Stimulated activated CD4-positive, alpha-beta T cell treated with anti-CD3 and anti-CD28 coated beads, TNF-alpha, amount 100 ng/mL, for 24 hours (primary cell): ENCODE data around the gene ATXN7.

Experiments
- DNase-seq, 3 experiments: peaks; one replicate each; pipeline ENCODE4 v3.0.0-alpha.2; 2020; ENCODE audit warnings: low read depth in 3 of 3

ATXN7 gene

DNA sequence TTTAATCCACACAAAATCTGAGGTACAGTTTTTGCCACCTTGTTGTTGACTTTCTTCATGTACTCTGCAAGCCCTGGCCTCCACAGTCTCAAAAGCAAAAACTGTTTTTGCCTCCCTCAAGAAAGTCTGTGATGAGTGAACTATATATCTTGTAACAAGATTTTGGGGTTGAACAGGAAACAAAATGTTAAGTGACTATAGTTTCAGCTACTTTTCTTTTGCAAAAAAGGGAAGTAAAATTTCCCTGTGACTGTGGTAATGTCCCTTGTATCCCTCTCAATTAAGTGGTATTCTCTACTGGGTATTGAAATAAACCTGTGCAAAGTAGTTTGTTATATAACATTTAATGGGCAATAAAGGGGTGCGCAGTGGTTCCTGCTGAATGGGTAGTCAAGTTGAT lies 69.8 kb downstream of the ATXN7 start:
- no peak for DNase-seq

GRCh38 chr3:63934041-63934866 lies 70.6 kb downstream of the ATXN7 start:
- DNase-seq, result no peak

GRCh38 chr3:63936925-63937324 lies 73.3 kb downstream of the ATXN7 start:
- DNase-seq, result no peak

GRCh38 chr3:63937661-63938651 lies 74.3 kb downstream of the ATXN7 start:
- no peak for DNase-seq

DNA sequence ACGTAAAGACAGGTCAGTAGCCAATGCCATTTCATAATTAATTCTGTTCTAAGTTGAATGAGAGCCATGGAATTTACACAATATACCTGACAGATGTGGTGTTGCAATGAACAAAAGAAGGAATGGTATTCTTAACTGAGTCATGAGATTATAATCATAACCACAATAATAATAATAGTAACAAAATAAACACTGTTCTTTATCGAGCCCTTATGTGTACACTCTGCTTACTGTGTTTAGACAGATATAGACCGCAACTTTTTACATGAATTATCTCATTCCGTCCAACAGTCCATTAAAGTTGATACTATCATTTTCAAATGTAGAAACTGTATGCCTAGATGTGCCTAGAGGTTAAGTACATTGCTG lies 76.7 kb downstream of the ATXN7 start:
- DNase-seq, result no peak

DNA sequence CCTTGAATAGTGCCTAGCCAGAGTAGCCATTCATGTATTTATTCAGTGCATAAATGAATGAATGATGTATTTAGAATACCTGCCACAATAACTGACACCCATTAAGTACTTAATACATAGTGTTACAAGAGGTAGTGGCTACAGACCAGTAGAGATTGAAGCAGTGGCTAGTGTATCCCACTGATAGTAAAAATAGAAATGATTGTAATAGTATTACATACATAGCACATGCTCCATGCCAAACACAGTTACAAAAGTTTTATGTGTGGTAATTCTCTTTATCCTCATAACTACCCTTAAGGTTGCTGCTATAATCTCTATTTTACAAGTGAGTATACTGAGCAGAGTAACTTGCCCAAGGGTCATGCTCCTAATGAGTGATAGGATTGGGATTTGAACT lies 78.9 kb downstream of the ATXN7 start:
- DNase-seq, result no peak

DNA sequence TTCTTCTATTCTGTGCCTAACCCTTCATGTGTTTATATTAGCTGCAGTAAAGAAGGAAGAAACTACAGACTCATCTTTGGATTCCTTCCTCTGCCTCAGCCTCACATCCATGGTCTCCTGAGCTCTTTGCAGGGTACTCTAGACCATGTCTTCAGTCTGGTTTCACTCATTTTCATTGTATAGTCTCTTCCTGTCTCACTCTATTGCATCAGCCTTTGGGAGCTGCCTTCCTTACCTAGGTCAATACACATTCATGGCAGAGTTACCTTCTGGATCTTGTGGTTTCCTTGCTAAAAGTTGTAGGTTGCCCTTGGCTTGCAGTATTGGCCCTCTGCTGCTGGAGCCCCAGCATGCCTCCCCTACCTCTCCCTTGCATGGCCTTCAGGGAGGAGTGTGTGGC lies 80.0 kb downstream of the ATXN7 start:
- DNase-seq, result no peak

GRCh38 chr3:63945558-63946096 lies 82.0 kb downstream of the ATXN7 start:
- no peak for DNase-seq

DNA sequence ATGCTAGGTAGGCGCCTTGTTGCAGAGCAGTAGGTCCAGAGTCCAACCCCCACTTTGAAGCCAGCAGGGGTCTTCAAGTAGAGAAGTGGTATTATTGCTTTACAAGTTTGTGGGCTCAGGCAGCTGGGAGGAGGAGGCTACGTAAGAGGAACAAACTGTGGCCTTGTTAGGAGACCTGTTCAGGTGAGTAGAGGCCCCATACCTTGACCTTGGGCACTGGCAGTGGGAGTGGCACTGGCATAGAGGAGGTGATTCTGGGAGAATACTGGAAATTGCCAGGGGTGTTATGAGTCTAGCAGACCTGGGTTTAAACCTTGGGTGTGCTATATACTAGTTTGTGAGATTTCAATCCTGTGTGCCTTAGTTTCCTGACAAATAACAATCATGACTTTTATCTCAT lies 83.1 kb downstream of the ATXN7 start:
- no peak for DNase-seq

DNA sequence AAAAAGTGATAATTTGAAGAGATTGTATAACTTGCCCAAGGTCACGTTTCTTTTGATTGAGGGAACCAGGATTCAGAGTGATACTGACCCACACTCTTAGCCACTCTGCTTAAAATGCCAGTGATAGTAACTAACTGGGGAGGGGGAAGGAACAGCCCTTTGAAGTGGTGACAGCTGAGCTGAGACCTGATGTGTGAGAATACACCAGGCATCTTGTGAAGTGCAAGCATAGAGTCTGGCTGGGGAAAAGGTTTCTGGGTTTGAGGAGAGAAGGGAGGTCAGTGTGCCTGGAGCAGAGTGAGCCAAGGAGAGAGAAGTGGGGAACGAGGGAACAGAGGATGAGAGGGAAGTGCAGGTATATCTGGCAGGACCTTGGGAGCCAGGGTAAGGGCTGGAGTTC lies 83.9 kb downstream of the ATXN7 start:
- no peak for DNase-seq

DNA sequence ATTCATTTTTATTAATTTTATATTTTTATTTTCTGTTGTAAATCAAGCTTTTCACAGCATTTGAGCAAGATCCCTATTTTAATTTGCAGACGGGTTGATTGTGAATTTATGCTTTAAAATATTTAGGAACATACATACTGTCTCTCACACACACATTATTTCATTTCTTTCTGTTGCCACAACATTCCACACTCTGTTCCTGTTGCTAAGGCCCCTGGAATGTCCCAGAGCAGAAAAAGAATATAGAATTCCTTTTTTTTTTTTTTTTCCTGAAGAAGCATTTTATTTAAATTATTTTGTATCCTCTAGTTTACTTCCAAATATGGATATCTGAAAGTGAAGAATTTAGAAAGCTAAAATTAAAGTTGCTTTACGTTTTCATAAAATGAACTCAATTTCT lies 85.3 kb downstream of the ATXN7 start:
- DNase-seq, result no peak

- no peak for DNase-seq
Observed at GRCh38 chr3:63950698-63951097, 87.0 kb downstream of the ATXN7 start.

DNA sequence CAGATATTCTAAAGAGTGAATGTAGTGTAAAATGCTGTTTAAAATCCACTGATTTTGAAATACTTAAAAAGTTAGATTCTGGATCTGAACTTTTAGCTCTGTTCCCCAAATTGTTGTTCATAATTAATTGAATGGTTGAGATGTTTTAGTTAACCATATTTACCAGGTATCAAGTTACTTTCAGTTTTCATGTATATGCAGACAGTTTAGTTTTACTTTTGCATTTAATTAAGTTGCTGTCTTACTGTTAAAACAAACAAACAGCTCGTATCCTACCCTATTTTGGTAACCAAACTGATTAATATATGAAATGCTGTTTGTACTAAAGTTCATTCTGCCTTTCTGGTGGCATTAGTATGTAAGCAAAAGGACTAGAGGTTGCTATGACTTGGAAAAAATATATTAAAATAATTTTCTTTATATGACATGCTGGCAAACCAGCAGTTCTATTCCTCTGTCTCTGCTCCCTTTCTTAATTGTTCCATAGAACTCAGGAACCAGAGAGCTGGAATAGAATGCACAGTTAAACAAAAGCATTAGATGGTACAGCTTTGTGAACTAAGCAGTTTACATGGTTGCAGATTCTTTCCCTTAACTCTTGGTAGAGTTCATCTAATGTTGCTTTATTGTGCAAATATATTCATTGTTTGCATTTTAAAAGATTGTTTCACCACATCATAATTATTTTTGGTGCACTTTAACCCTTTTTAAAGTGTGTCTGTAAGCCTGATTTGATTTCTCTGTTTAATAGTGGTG lies 88.0 kb downstream of the ATXN7 start:
- DNase-seq, result no peak

- no peak for DNase-seq
Observed at GRCh38 chr3:63952248-63952594, 88.6 kb downstream of the ATXN7 start.

DNA sequence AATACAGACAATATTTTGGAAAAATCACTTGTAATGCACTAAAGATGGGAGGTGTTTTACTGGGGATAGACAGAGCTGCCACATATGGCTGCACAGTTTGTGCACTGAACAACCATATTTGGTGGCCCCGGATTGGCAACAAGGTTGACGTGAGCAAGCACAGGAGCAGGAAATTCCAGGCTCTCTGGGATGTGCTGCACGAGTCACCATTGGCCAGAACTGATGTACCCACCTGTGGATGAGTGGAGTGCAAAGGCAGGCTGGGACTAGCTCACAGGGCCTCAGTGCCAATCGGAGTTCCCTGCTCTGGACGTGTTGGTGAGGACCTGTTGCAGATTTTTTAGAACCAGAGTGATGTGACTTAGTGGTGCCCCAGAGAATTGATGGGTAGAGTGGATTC lies 90.5 kb downstream of the ATXN7 start:
- no peak for DNase-seq

DNA sequence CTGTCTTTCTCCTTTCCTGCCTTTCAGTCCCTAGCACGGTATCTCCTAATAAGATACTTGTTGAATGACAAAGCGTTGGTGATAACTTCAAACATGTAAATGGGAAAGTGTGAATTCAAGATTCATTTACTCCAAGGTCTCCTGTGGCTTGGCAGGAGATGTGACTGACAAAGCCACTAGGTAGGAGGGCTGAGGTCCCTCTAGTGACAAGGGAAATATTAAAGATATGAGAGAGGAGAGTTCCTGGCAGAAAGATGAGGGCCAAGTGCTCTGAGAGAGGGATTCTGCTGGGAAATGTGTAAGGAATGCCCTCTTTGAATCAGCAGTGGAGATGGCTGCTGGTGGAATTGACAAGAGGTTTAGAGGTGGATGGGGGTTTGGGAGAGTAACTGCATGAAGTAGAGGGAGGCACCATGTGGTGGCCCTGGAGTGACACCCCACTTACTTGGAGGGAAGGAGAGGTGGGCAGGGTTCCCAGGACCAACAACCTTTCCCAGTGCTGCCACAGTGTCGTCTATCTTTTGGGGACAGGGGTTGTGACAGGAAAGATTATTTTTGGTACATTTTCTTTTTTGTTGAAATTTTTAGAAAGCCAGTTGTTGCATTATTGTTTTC lies 91.5 kb downstream of the ATXN7 start:
- DNase-seq, result no peak

- no peak for DNase-seq
Observed at GRCh38 chr3:63955830-63956545, 92.3 kb downstream of the ATXN7 start.

DNA sequence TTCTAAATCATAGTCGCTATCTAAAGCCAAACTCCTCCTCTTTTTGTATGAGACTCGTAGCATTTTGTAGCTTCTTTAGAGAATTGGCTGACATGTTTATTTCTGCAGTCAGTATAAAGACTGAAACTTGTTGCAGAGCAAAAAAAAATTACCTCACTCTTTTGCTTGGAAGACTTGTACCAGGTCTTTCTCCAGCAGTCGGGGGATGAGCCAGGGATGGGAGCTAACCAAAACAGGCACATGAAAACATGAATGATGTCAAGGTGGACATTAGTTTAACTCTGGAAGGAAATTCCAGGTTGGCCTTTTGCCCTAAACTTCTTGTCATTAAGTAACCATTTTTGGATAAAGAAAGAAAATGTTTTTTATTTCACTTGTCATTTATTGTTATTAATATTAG lies 95.5 kb downstream of the ATXN7 start:
- no peak for DNase-seq

GRCh38 chr3:63960048-63960711 lies 96.5 kb downstream of the ATXN7 start:
- DNase-seq, result no peak

DNA sequence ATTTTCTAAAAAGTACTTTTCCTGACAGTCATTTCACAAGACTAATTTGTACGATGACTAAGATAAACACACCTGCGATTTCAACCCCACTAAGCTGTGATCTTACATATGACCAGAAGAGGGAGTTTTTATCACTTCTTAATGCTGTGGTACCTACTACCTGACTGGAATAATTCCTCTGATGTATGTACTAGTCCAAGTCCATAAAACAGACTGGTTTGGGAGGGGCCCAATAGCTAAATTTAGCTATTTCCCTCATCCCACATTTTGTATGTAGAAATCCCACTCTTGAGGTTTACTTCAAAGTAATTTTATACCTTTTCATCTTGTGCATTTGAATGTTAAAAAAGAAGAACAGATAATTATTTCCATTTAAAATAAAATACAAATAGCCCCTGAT lies 98.2 kb downstream of the ATXN7 start:
- DNase-seq, result no peak
